ENCODE data around the gene CPEB2. TPM values are rescaled to one million over a fixed set of nuclear protein-coding genes. Genes with fewer than 3 reads are reported as not detected.

CPEB2 gene
- total and polyA plus RNA-seq, 10 of the 15 experiments (the other 5 are each of a cell fraction or from before 2014, with no cell fraction given), result 0.73 to 8.3 (median 3.7) TPM

GRCh38 chr4:15066140-15066539 is 63.9 kb downstream of the CPEB2 start:
- H3K9me3 ChIP-seq (replicated peaks; ENCODE audit: control insufficient read depth, insufficient read depth, low read length), result no peaks in the 10 kb centered on the region
- BruUV-seq (replicated peaks), result no TSS peak
- no peak overlapping the region for H3K4me3 ChIP-seq
- no peak overlapping the region for H3K9ac ChIP-seq (ENCODE audit: control insufficient read depth, insufficient read depth, low read length)
- in situ Hi-C loops (cut with MboI) (no loop called here), intact Hi-C loops (cut with micrococcal nuclease; ENCODE audit: unreplicated experiment) (no loop called here)
- H3K27ac ChIP-seq (ENCODE audit: control insufficient read depth, insufficient read depth), result no peak overlapping the region
- H3K36me3 ChIP-seq (ENCODE audit: control insufficient read depth in 2 of 2, insufficient read depth in 2 of 2, low read length in 1 of 2), result peaks cover 0 to 8% of the 10 kb centered on the region in 2 experiments; a peak in 3 of 4 replicates
- no peaks in the 10 kb centered on the region for H3K27me3 ChIP-seq (replicated peaks in 1 of 2; ENCODE audit: control insufficient read depth in 2 of 2, insufficient read depth in 2 of 2, low read length in 1 of 2)
- H3K79me2 ChIP-seq (ENCODE audit: control insufficient read depth, insufficient read depth, low read length), result no peaks in the 10 kb centered on the region
- FAIRE-seq (no peak), ATAC-seq (no peak), DNase-seq (ENCODE audit: low read depth, low spot score) (no peak)
- POLR2A ChIA-PET, result no interaction called here
- TF ChIP-seq MLLT1 (IDR thresholded peaks at IDR 0.05) (no peak), RB1 (IDR thresholded peaks at IDR 0.05; ENCODE audit: borderline replicate concordance) (no peak), PML (IDR thresholded peaks at IDR 0.05; ENCODE audit: low read length) (no peak), NFXL1 (IDR thresholded peaks at IDR 0.05; ENCODE audit: borderline replicate concordance) (no peak), CREB1 (IDR thresholded peaks at IDR 0.05; ENCODE audit: low read depth) (no peak), SUZ12 (IDR thresholded peaks at IDR 0.05; ENCODE audit: unreplicated experiment) (no peak), RELA (IDR thresholded peaks at IDR 0.05; ENCODE audit: borderline replicate concordance, partially characterized antibody) (no peak), CHD4 (IDR thresholded peaks at IDR 0.05) (no peak), JUNB (IDR thresholded peaks at IDR 0.05) (no peak), ASH2L (IDR thresholded peaks at IDR 0.05; ENCODE audit: borderline replicate concordance, low read depth) (no peak), RCOR1 (conservative IDR thresholded peaks at IDR 0.05; ENCODE audit: low read depth, low read length) (no peak), ZZZ3 (IDR thresholded peaks at IDR 0.05; ENCODE audit: control insufficient read depth, insufficient read length, low read depth) (no peak), ATF2 (IDR thresholded peaks at IDR 0.05; ENCODE audit: low read length) (no peak), E2F4 (IDR thresholded peaks at IDR 0.05; ENCODE audit: low read depth, low read length) (no peak), SMAD1 (IDR thresholded peaks at IDR 0.05; ENCODE audit: low read depth, partially characterized antibody) (no peak)
- 94% methylated on average over 7 of the region's 7 CpGs for WGBS (ENCODE audit: insufficient coverage, insufficient replicate concordance, low lambda C conversion rate, missing lambda C conversion rate)
- RAD21 ChIA-PET (ENCODE audit: unreplicated experiment), result no interaction called here
- H4K20me1 ChIP-seq (ENCODE audit: control insufficient read depth, insufficient read depth), result no peaks in the 10 kb centered on the region
- CTCF ChIA-PET, result no interaction called here
- no peak overlapping the region for H2AFZ ChIP-seq (ENCODE audit: control insufficient read depth, low read depth, low read length)
- H3K4me2 ChIP-seq (ENCODE audit: control insufficient read depth, insufficient read depth), result no peak overlapping the region
- SMC1A ChIA-PET (ENCODE audit: uncharacterized antibody, unreplicated experiment), result interaction anchor here (1.4 to 2.6 kb wide), 2 partner anchors 10 to 25 kb away, joined by 3 to 11 read pairs; no protein-coding TSS in a partner anchor
- H3K4me1 ChIP-seq (ENCODE audit: control insufficient read depth, insufficient read depth, low read length), result no peaks in the 10 kb centered on the region

All from GM12878 (cell line).